A204.1 (cell line): ENCODE results near the gene PDE8B.
"Not testable (repeated sequence)": the region's sequence is repeated elsewhere in the genome, so short reads cannot be mapped to it uniquely, and the experiment has no call there.

ENCODE experiments used
- FAIRE-seq: peaks from 2 replicates; lab custom pipeline; 2012; peaks lifted over from hg19 to GRCh38; lab: Jason Lieb, UNC

The PDE8B gene

GRCh38 chr5:77452351-77452750 lies 241.9 kb downstream of the PDE8B start:
- no peak for FAIRE-seq

GRCh38 chr5:77454123-77454522 lies 243.6 kb downstream of the PDE8B start:
- FAIRE-seq = no peak

GRCh38 chr5:77461287-77461686 lies 250.8 kb downstream of the PDE8B start:
- FAIRE-seq = no peak

- no peak for FAIRE-seq
Observed at GRCh38 chr5:77463905-77464304, 253.4 kb downstream of the PDE8B start.

GRCh38 chr5:77468875-77469274 lies 258.4 kb downstream of the PDE8B start:
- not testable (repeated sequence) for FAIRE-seq

GRCh38 chr5:77475041-77475440 lies 264.6 kb downstream of the PDE8B start:
- not testable (repeated sequence) for FAIRE-seq
